PC-3 (cell line): ENCODE results near the gene ZAP70. TPM values are rescaled to one million over a fixed set of nuclear protein-coding genes. Genes with fewer than 3 reads are reported as not detected.

ENCODE experiments used
- ATAC-seq: fragments of 200-7000 bp; cut with Tn5 transposase; 2 replicates; pipeline ENCODE4 v1.9.1; 2020; ENCODE audit warnings: mild to moderate bottlenecking, moderate library complexity
- BruUV-seq: library from RNA; stranded (reverse); fragments of 400-500 nt; replicated peaks from 2 replicates; lab custom pipeline; 2021; lab: Mats Ljungman, UMichigan
- CTCF ChIA-PET: fragments of 300-600 bp; sonication (Branson Sonifier 250); formaldehyde crosslinking; loops from one replicate; lab custom pipeline; 2022; ENCODE audit warnings: antibody characterized with exemption; lab: Charles Lee
- POLR2A ChIA-PET: fragments of 300-600 bp; sonication (Branson Sonifier 250); formaldehyde crosslinking; loops from one replicate; lab custom pipeline; 2022; ENCODE audit warnings: antibody characterized with exemption; ENCODE audit not compliant: unreplicated experiment; lab: Charles Lee
- DNase-seq: peaks from one replicate; pipeline ENCODE4 v3.0.0-alpha.2; 2015
- H2AFZ ChIP-seq: fragments of 300-600 bp; sonication (generic); 2 replicates; pipeline ENCODE4 v1.6.0; 2016; ENCODE audit warnings: antibody characterized with exemption, low read length
- H3F3A ChIP-seq: fragments of 300-600 bp; sonication (generic); one replicate; pipeline ENCODE4 v1.6.0; 2017; ENCODE audit warnings: antibody characterized with exemption, low read length, control low read depth, mild to moderate bottlenecking; ENCODE audit not compliant: unreplicated experiment
- H3K27ac ChIP-seq: fragments of 300-600 bp; sonication (generic); 2 replicates; pipeline ENCODE4 v1.5.1; 2016; ENCODE audit warnings: mild to moderate bottlenecking, low read length
- H3K27me3 ChIP-seq: fragments of 300-600 bp; sonication (generic); 2 replicates; pipeline ENCODE4 v1.6.1; 2016; ENCODE audit warnings: low read length, mixed read lengths
- H3K36me3 ChIP-seq: fragments of 300-600 bp; sonication (generic); 2 replicates; pipeline ENCODE4 v1.6.1; 2016; ENCODE audit warnings: low read depth, mixed run types, low read length, mixed read lengths
- H3K4me1 ChIP-seq: fragments of 300-600 bp; sonication (generic); 2 replicates; pipeline ENCODE4 v1.5.1; 2016; ENCODE audit warnings: low read length; ENCODE audit not compliant: insufficient read depth
- H3K4me2 ChIP-seq: fragments of 300-600 bp; sonication (generic); 2 replicates; pipeline ENCODE4 v1.6.0; 2016; ENCODE audit warnings: low read length
- H3K4me3 ChIP-seq: fragments of 300-600 bp; sonication (generic); 2 replicates; pipeline ENCODE4 v1.5.1; 2016; ENCODE audit warnings: mild to moderate bottlenecking, low read length, mixed read lengths
- H3K79me2 ChIP-seq: fragments of 300-600 bp; sonication (generic); 2 replicates; pipeline ENCODE4 v1.6.1; 2017; ENCODE audit warnings: low read length, mixed read lengths
- H3K9ac ChIP-seq: fragments of 300-600 bp; sonication (generic); 2 replicates; pipeline ENCODE4 v1.6.0; 2016; ENCODE audit warnings: mild to moderate bottlenecking, low read length
- H3K9me2 ChIP-seq: fragments of 300-600 bp; sonication (generic); replicated peaks from 2 replicates; pipeline ENCODE4 v1.6.1; 2016; ENCODE audit warnings: mixed run types, low read length, mixed read lengths
- H3K9me3 ChIP-seq: fragments of 300-600 bp; sonication (generic); 2 replicates; pipeline ENCODE4 v1.6.1; 2016; ENCODE audit warnings: low read length, mixed read lengths
- H4K20me1 ChIP-seq: fragments of 300-600 bp; sonication (generic); 2 replicates; pipeline ENCODE4 v1.6.1; 2016; ENCODE audit warnings: low read length, mixed read lengths
- EZH2 ChIP-seq: fragments of 300-600 bp; sonication (generic); IDR thresholded peaks from one replicate; pipeline ENCODE4 v1.6.1; 2017; ENCODE audit warnings: antibody characterized with exemption, mild to moderate bottlenecking, low read length; ENCODE audit not compliant: unreplicated experiment
- EZH2phosphoT487 ChIP-seq: fragments of 300-600 bp; sonication (generic); IDR thresholded peaks from 2 replicates; pipeline ENCODE4 v1.6.1; 2018; ENCODE audit warnings: mild to moderate bottlenecking, antibody characterized with exemption, low read length, borderline replicate concordance
- intact Hi-C: fragments of 100-400 bp; cut with micrococcal nuclease; formaldehyde crosslinking; loops from 2 replicates; pipeline ENCODE4 v1.9.0; 2023
- total RNA-seq: library from RNA; depleted of rRNA; stranded (reverse); fragments of >200 nt; gene quantifications from 2 replicates; pipeline ENCODE4 v1.2.3, GENCODE V29; 2014
- TF ChIP-seq, protein P1 (sequence below): fragments of 300-600 bp; sonication (generic); conservative IDR thresholded peaks from 2 replicates; pipeline ENCODE4 v1.5.1; 2017; ENCODE audit warnings: antibody characterized with exemption, low read depth, mild to moderate bottlenecking, low read length

ZAP70 gene
- total RNA-seq, 1 experiment from 2014 or later: not detected

DNA sequence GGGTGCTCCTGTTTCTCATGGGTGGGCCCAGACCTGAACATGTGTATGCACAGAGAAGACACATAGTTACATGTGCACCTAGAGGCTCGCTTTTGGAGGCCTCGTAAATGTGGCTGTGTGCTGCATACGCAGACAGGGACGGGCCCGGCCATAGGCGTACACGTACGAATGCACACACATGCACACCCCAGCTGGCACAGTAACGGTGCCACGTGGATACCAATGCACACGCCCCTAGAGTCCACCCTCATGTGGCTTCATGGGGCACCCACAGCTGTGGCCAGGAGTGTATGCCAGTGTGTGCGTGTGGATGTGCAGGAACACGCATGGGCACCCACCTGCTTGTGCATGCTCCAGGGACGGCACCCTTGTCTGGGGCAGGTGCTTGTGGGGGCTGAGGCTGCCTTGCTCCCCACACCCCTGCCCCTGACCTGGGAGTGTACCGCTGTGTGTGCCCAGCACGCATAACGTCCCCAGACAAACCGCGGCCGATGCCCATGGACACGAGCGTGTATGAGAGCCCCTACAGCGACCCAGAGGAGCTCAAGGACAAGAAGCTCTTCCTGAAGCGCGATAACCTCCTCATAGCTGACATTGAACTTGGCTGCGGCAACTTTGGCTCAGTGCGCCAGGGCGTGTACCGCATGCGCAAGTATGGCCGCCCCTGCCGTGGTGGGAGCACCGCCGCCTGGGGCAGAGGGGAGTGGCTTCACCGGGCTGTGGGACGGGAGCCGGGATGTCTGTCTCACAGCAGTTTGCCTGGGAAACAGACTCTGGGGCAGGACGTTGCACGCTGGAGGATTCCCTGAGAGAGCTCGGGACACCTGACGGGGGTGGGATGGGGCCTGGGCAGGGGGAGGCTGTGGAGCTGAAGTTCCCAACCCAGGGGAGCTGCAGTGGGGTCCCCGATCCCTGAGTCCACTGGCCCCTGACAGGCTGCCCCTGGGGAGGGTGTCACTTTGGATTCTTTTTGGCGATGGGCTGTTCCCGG lies 21.0 kb downstream of the ZAP70 start:
- H3K27me3 ChIP-seq: no peaks in the 10 kb centered on the region
- H3F3A ChIP-seq: no peaks in the 10 kb centered on the region
- ChIA-PET POLR2A (no interaction called here), CTCF (no interaction called here)
- H3K4me2 ChIP-seq: no peak overlapping the region
- TF ChIP-seq, protein P1, sequence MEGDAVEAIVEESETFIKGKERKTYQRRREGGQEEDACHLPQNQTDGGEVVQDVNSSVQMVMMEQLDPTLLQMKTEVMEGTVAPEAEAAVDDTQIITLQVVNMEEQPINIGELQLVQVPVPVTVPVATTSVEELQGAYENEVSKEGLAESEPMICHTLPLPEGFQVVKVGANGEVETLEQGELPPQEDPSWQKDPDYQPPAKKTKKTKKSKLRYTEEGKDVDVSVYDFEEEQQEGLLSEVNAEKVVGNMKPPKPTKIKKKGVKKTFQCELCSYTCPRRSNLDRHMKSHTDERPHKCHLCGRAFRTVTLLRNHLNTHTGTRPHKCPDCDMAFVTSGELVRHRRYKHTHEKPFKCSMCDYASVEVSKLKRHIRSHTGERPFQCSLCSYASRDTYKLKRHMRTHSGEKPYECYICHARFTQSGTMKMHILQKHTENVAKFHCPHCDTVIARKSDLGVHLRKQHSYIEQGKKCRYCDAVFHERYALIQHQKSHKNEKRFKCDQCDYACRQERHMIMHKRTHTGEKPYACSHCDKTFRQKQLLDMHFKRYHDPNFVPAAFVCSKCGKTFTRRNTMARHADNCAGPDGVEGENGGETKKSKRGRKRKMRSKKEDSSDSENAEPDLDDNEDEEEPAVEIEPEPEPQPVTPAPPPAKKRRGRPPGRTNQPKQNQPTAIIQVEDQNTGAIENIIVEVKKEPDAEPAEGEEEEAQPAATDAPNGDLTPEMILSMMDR: no peak
- no peak overlapping the region for H3K9ac ChIP-seq
- H3K36me3 ChIP-seq: no peaks in the 10 kb centered on the region
- no peak for DNase-seq
- H3K79me2 ChIP-seq: no peaks in the 10 kb centered on the region
- no peak overlapping the region for H3K27ac ChIP-seq
- no TSS peak for BruUV-seq
- ATAC-seq: no peak
- H4K20me1 ChIP-seq: no peaks in the 10 kb centered on the region
- H3K9me2 ChIP-seq: no peaks in the 10 kb centered on the region
- no peaks in the 10 kb centered on the region for H3K4me1 ChIP-seq
- no peak overlapping the region for H2AFZ ChIP-seq
- intact Hi-C loops: no loop called here
- no peaks in the 10 kb centered on the region for H3K9me3 ChIP-seq
- H3K4me3 ChIP-seq: no peak overlapping the region

DNA sequence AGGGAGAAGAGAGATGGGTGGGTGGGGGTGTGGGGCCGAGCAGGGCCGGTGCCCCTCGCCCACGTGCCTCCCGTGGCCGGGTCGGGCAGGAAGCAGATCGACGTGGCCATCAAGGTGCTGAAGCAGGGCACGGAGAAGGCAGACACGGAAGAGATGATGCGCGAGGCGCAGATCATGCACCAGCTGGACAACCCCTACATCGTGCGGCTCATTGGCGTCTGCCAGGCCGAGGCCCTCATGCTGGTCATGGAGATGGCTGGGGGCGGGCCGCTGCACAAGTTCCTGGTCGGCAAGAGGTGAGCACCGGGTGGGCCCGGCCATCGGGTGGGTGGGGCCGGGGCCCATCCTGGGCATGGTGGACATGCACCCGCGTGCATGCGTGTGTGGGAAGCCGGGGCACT lies 21.8 kb downstream of the ZAP70 start:
- ATAC-seq (no peak), DNase-seq (no peak)
- H3K9me2 ChIP-seq: no peaks in the 10 kb centered on the region
- intact Hi-C loops: no loop called here
- no peaks in the 10 kb centered on the region for H3K36me3 ChIP-seq
- no TSS peak for BruUV-seq
- no peaks in the 10 kb centered on the region for H4K20me1 ChIP-seq
- no peaks in the 10 kb centered on the region for H3K27me3 ChIP-seq
- no peaks in the 10 kb centered on the region for H3K79me2 ChIP-seq
- no peaks in the 10 kb centered on the region for H3F3A ChIP-seq
- H3K27ac ChIP-seq: no peak overlapping the region
- no peak overlapping the region for H3K4me3 ChIP-seq
- no peak overlapping the region for H2AFZ ChIP-seq
- TF ChIP-seq EZH2: no peak
- TF ChIP-seq, protein P1: no peak
- no peak for TF ChIP-seq EZH2phosphoT487
- CTCF ChIA-PET: no interaction called here
- no peak overlapping the region for H3K9ac ChIP-seq
- H3K4me2 ChIP-seq: no peak overlapping the region
- POLR2A ChIA-PET: no interaction called here
- no peaks in the 10 kb centered on the region for H3K4me1 ChIP-seq
- H3K9me3 ChIP-seq: no peaks in the 10 kb centered on the region

DNA sequence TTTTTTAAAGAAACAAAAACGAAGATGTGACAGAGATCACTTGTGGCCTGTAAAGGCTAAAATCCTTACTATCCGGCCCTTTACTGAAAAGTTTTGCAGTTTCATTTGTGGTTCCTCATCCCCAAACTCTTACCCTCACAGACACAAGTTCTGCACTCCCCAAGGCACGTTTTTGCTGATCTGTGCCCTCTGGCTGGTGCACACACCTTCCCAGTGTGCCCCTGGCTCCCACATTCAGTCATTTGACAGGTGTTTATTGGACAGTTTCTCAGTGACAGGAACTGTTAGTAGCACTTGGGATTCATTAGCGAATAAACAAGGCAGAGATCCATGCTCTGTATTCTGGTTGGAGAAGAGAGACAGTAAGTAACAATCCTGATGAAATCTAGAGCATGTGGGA lies 22.8 kb downstream of the ZAP70 start:
- CTCF ChIA-PET: no interaction called here
- POLR2A ChIA-PET: no interaction called here

More for the DNA sequence above, 22.8 kb downstream of the ZAP70 start:
- ATAC-seq (no peak), DNase-seq (no peak)
- no peaks in the 10 kb centered on the region for H3K79me2 ChIP-seq
- H3F3A ChIP-seq: no peaks in the 10 kb centered on the region
- intact Hi-C loops: no loop called here
- no peak overlapping the region for H3K9ac ChIP-seq
- no peak overlapping the region for H3K4me2 ChIP-seq
- no TSS peak for BruUV-seq
- no peaks in the 10 kb centered on the region for H4K20me1 ChIP-seq
- H2AFZ ChIP-seq: no peak overlapping the region
- no peaks in the 10 kb centered on the region for H3K36me3 ChIP-seq
- H3K9me3 ChIP-seq: no peaks in the 10 kb centered on the region
- no peaks in the 10 kb centered on the region for H3K27me3 ChIP-seq
- no peaks in the 10 kb centered on the region for H3K9me2 ChIP-seq
- no peak overlapping the region for H3K27ac ChIP-seq
- H3K4me3 ChIP-seq: no peak overlapping the region
- no peaks in the 10 kb centered on the region for H3K4me1 ChIP-seq
- TF ChIP-seq EZH2 (no peak), EZH2phosphoT487 (no peak)
- TF ChIP-seq, protein P1: no peak
